WTC11 (cell line): ENCODE measurements around the gene PCYOX1L.

Source experiments
- JUN ChIP-seq: sonication (generic); formaldehyde crosslinking; IDR thresholded peaks from 2 replicates; pipeline ENCODE4 v1.8.0; 2023; ENCODE audit warnings: mild to moderate bottlenecking, missing genetic modification reagents
- NR1H2 ChIP-seq: sonication (generic); formaldehyde crosslinking; IDR thresholded peaks from 2 replicates; pipeline ENCODE4 v1.9.0; 2021; ENCODE audit warnings: mild to moderate bottlenecking, moderate library complexity, missing genetic modification reagents
- SP1 ChIP-seq: sonication (generic); formaldehyde crosslinking; conservative IDR thresholded peaks from 2 replicates; pipeline ENCODE4 v1.8.1; 2022; ENCODE audit warnings: missing genetic modification reagents
- ZBTB21 ChIP-seq: sonication (generic); formaldehyde crosslinking; IDR thresholded peaks from 2 replicates; pipeline ENCODE4 v1.8.1; 2023; ENCODE audit warnings: mild to moderate bottlenecking, missing genetic modification reagents, borderline replicate concordance
- TF ChIP-seq, protein P1 (sequence below): sonication (generic); formaldehyde crosslinking; IDR thresholded peaks from 2 replicates; pipeline ENCODE4 v1.8.1; 2022; ENCODE audit warnings: low read depth, missing genetic modification reagents, borderline replicate concordance
- TF ChIP-seq, protein P2 (sequence below): fragments of 200-600 bp; IDR thresholded peaks from 2 replicates; pipeline ENCODE4 v1.8.0; 2022; ENCODE audit warnings: antibody characterized with exemption
- TF ChIP-seq, protein P3 (sequence below): sonication (generic); formaldehyde crosslinking; IDR thresholded peaks from 2 replicates; pipeline ENCODE4 v1.8.1; 2022; ENCODE audit warnings: mild to moderate bottlenecking, missing genetic modification reagents, moderate library complexity, borderline replicate concordance

DNA sequence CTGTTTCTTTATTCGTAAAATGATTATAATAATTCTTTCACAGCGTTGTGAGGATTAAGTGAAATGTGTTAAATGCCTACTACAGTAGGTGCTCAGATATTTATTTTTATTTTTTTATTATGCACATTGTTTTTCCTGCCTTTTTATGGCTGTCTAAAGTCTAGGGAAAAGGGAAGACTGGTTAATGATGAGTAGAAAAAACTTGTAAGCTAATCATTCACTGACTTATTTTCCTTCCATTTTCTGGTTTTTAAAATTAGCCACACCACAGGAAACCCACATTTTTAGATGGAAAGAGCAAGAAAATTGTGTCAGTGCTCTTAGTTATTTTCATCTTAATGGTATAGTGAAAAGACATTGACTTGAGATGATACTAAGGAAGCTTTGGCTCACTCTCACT is 3.9 kb upstream of the PCYOX1L start:
- TF ChIP-seq, protein P1, sequence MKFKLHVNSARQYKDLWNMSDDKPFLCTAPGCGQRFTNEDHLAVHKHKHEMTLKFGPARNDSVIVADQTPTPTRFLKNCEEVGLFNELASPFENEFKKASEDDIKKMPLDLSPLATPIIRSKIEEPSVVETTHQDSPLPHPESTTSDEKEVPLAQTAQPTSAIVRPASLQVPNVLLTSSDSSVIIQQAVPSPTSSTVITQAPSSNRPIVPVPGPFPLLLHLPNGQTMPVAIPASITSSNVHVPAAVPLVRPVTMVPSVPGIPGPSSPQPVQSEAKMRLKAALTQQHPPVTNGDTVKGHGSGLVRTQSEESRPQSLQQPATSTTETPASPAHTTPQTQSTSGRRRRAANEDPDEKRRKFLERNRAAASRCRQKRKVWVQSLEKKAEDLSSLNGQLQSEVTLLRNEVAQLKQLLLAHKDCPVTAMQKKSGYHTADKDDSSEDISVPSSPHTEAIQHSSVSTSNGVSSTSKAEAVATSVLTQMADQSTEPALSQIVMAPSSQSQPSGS, result no peak
- TF ChIP-seq, protein P2, sequence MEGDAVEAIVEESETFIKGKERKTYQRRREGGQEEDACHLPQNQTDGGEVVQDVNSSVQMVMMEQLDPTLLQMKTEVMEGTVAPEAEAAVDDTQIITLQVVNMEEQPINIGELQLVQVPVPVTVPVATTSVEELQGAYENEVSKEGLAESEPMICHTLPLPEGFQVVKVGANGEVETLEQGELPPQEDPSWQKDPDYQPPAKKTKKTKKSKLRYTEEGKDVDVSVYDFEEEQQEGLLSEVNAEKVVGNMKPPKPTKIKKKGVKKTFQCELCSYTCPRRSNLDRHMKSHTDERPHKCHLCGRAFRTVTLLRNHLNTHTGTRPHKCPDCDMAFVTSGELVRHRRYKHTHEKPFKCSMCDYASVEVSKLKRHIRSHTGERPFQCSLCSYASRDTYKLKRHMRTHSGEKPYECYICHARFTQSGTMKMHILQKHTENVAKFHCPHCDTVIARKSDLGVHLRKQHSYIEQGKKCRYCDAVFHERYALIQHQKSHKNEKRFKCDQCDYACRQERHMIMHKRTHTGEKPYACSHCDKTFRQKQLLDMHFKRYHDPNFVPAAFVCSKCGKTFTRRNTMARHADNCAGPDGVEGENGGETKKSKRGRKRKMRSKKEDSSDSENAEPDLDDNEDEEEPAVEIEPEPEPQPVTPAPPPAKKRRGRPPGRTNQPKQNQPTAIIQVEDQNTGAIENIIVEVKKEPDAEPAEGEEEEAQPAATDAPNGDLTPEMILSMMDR, result no peak
- TF ChIP-seq, protein P3, sequence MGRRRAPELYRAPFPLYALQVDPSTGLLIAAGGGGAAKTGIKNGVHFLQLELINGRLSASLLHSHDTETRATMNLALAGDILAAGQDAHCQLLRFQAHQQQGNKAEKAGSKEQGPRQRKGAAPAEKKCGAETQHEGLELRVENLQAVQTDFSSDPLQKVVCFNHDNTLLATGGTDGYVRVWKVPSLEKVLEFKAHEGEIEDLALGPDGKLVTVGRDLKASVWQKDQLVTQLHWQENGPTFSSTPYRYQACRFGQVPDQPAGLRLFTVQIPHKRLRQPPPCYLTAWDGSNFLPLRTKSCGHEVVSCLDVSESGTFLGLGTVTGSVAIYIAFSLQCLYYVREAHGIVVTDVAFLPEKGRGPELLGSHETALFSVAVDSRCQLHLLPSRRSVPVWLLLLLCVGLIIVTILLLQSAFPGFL, result no peak
- TF ChIP-seq JUN (CRISPR knock-in tag) (no peak), ZBTB21 (no peak), NR1H2 (CRISPR knock-in tag) (no peak), SP1 (CRISPR knock-in tag) (no peak)
